Measurements from ENCODE around the gene DQX1.
A peak's percentile ranks its signal among the peaks of the same experiment; 100 is the strongest.

The DQX1 gene

GRCh38 chr2:74504591-74504990 lies 21.4 kb downstream of the DQX1 start:
- Histone ChIP-seq H3K4me1 (ENCODE audit: insufficient read depth, poor library complexity, severe bottlenecking) (peaks cover 5% of the 10 kb centered on the region), H3K27me3 (ENCODE audit: insufficient read depth, poor library complexity, severe bottlenecking) (peaks cover 4% of the 10 kb centered on the region), H3K36me3 (ENCODE audit: low read depth) (peaks cover 19% of the 10 kb centered on the region), H3K9me3 (ENCODE audit: severe bottlenecking) (no peaks in the 10 kb centered on the region), H3K4me3 (ENCODE audit: severe bottlenecking) (no peak overlapping the region), H3K27ac (ENCODE audit: poor library complexity, severe bottlenecking) (peak overlapping the region; percentile 17)
- DNase-seq (ENCODE audit: low spot score) (no peak), ATAC-seq (ENCODE audit: low read depth) (no peak)
- TF ChIP-seq CTCF (IDR thresholded peaks at IDR 0.05; ENCODE audit: poor library complexity, severe bottlenecking): no peak

GRCh38 chr2:74503506-74504475 lies 22.2 kb downstream of the DQX1 start:
- no peak for ATAC-seq (ENCODE audit: low read depth)
- H3K4me1 ChIP-seq (ENCODE audit: insufficient read depth, poor library complexity, severe bottlenecking): peaks cover 9% of the 10 kb centered on the region

GRCh38 chr2:74502720-74503505 lies 23.1 kb downstream of the DQX1 start:
- H3K9me3 ChIP-seq (ENCODE audit: severe bottlenecking): no peaks in the 10 kb centered on the region
- H3K4me3 ChIP-seq (ENCODE audit: severe bottlenecking): peak overlapping the region; percentile 25
- peaks cover 14% of the 10 kb centered on the region for H3K27me3 ChIP-seq (ENCODE audit: insufficient read depth, poor library complexity, severe bottlenecking)
- peak overlapping the region; percentile 5 for H3K27ac ChIP-seq (ENCODE audit: poor library complexity, severe bottlenecking)
- H3K36me3 ChIP-seq (ENCODE audit: low read depth): peaks cover 19% of the 10 kb centered on the region
- peaks cover 13% of the 10 kb centered on the region for H3K4me1 ChIP-seq (ENCODE audit: insufficient read depth, poor library complexity, severe bottlenecking)
- TF ChIP-seq CTCF (IDR thresholded peaks at IDR 0.05; ENCODE audit: poor library complexity, severe bottlenecking): peak; percentile 40
- ATAC-seq (ENCODE audit: low read depth) (peak; percentile 48), DNase-seq (ENCODE audit: low spot score) (peak; percentile 78)

More at GRCh38 chr2:74503506-74504475, 22.2 kb downstream of the DQX1 start:
- TF ChIP-seq CTCF (IDR thresholded peaks at IDR 0.05; ENCODE audit: poor library complexity, severe bottlenecking): peak; percentile 1
- peak; percentile 41 for DNase-seq (ENCODE audit: low spot score)
- Histone ChIP-seq H3K9me3 (ENCODE audit: severe bottlenecking) (no peaks in the 10 kb centered on the region), H3K4me3 (ENCODE audit: severe bottlenecking) (peak overlapping the region; percentile 25), H3K36me3 (ENCODE audit: low read depth) (peaks cover 19% of the 10 kb centered on the region), H3K27me3 (ENCODE audit: insufficient read depth, poor library complexity, severe bottlenecking) (peaks cover 12% of the 10 kb centered on the region), H3K27ac (ENCODE audit: poor library complexity, severe bottlenecking) (peak overlapping the region; percentile 17)

- Histone ChIP-seq H3K36me3 (ENCODE audit: low read depth) (peaks cover 19% of the 10 kb centered on the region), H3K9me3 (ENCODE audit: severe bottlenecking) (no peaks in the 10 kb centered on the region), H3K27ac (ENCODE audit: poor library complexity, severe bottlenecking) (no peak overlapping the region), H3K27me3 (ENCODE audit: insufficient read depth, poor library complexity, severe bottlenecking) (peaks cover 14% of the 10 kb centered on the region), H3K4me1 (ENCODE audit: insufficient read depth, poor library complexity, severe bottlenecking) (peaks cover 13% of the 10 kb centered on the region), H3K4me3 (ENCODE audit: severe bottlenecking) (no peak overlapping the region)
- TF ChIP-seq CTCF (IDR thresholded peaks at IDR 0.05; ENCODE audit: poor library complexity, severe bottlenecking): no peak
- ATAC-seq (ENCODE audit: low read depth): no peak
- no peak for DNase-seq (ENCODE audit: low spot score)
Observed at GRCh38 chr2:74502147-74502719, 23.8 kb downstream of the DQX1 start.
